Vagina (tissue), 2 donors: ENCODE results near the gene AMER3. TPM values are rescaled to one million over a fixed set of nuclear protein-coding genes. Genes with fewer than 3 reads are reported as not detected.

ENCODE experiments used
- DNase-seq, 2 donors: peaks; one replicate each; pipeline ENCODE4 v3.0.0-alpha.2; 2017; ENCODE audit errors: extremely low spot score in 2 of 2
- H3K27ac ChIP-seq: fragments of 200-600 bp; sonication (generic); one replicate; pipeline ENCODE4 v1.5.1; 2019
- H3K27me3 ChIP-seq: fragments of 200-600 bp; sonication (generic); one replicate; pipeline ENCODE4 v1.5.1; 2019
- H3K36me3 ChIP-seq, 2 donors: fragments of 200-600 bp; sonication (generic); one replicate each; pipeline ENCODE4 v1.5.1; 2017 to 2019
- H3K4me1 ChIP-seq: fragments of 200-600 bp; sonication (generic); one replicate; pipeline ENCODE4 v1.5.1; 2019
- H3K4me3 ChIP-seq, 2 donors: fragments of 200-600 bp; sonication (generic); 1 replicate in 1 of 2; 2 replicates in 1 of 2; pipeline ENCODE4 v1.5.1; 2016 to 2019
- H3K9me3 ChIP-seq: fragments of 200-600 bp; sonication (generic); one replicate; pipeline ENCODE4 v1.5.1; 2019
- POLR2A ChIP-seq, 2 donors: fragments of 450-650 bp; IDR thresholded peaks; one replicate each; pipeline ENCODE4 v1.6.1; 2017; ENCODE audit warnings: antibody characterized with exemption in 2 of 2, mild to moderate bottlenecking in 2 of 2, moderate library complexity in 2 of 2
- POLR2AphosphoS5 ChIP-seq, 2 donors: sonication (generic); formaldehyde crosslinking; IDR thresholded peaks; one replicate each; pipeline ENCODE4 v1.9.0; 2017; ENCODE audit warnings: antibody characterized with exemption in 2 of 2, mild to moderate bottlenecking in 2 of 2, low read depth in 1 of 2; ENCODE audit not compliant: insufficient read depth in 1 of 2
- intact Hi-C: fragments of 100-400 bp; cut with DNase I; formaldehyde crosslinking; loops from one replicate; pipeline ENCODE4 v1.15.1; 2023
- total RNA-seq: library from RNA; depleted of rRNA; stranded (reverse); fragments of >200 nt; gene quantifications from one replicate; pipeline ENCODE4 v1.2.3, GENCODE V29; 2016
- TF ChIP-seq, protein P1 (sequence below), 3 experiments: fragments of 450-650 bp in 2 of 3; fragments of 200-600 bp in 1 of 3; sonication (generic) in 1 of 3; IDR thresholded peaks; one replicate each; pipeline ENCODE4 v1.5.1; 2017 to 2019; ENCODE audit warnings: antibody characterized with exemption in 3 of 3, mild to moderate bottlenecking in 2 of 3, moderate library complexity in 2 of 3

Gene AMER3
- total RNA-seq, 1 donor from 2014 or later: not detected

- intact Hi-C loops: no loop called here
- TF ChIP-seq, protein P1, sequence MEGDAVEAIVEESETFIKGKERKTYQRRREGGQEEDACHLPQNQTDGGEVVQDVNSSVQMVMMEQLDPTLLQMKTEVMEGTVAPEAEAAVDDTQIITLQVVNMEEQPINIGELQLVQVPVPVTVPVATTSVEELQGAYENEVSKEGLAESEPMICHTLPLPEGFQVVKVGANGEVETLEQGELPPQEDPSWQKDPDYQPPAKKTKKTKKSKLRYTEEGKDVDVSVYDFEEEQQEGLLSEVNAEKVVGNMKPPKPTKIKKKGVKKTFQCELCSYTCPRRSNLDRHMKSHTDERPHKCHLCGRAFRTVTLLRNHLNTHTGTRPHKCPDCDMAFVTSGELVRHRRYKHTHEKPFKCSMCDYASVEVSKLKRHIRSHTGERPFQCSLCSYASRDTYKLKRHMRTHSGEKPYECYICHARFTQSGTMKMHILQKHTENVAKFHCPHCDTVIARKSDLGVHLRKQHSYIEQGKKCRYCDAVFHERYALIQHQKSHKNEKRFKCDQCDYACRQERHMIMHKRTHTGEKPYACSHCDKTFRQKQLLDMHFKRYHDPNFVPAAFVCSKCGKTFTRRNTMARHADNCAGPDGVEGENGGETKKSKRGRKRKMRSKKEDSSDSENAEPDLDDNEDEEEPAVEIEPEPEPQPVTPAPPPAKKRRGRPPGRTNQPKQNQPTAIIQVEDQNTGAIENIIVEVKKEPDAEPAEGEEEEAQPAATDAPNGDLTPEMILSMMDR (IDR thresholded peaks at IDR 0.05): no peak
- no peak for TF ChIP-seq POLR2AphosphoS5 (IDR thresholded peaks at IDR 0.05; ENCODE audit: insufficient read depth in 1 of 2, low read depth in 1 of 2)
- no peak for TF ChIP-seq POLR2A (IDR thresholded peaks at IDR 0.05)
- Histone ChIP-seq H3K4me3 (no peak overlapping the region), H3K4me1 (no peaks in the 10 kb centered on the region), H3K27me3 (no peaks in the 10 kb centered on the region), H3K9me3 (no peaks in the 10 kb centered on the region), H3K36me3 (no peaks in the 10 kb centered on the region), H3K27ac (no peak overlapping the region)
- DNase-seq: no peak
Measured at GRCh38 chr2:130768191-130768855, 13.0 kb downstream of the AMER3 start.

- intact Hi-C loops: no loop called here
- no peak overlapping the region for H3K27ac ChIP-seq
Measured at GRCh38 chr2:130769343-130769907, 14.1 kb downstream of the AMER3 start.

GRCh38 chr2:130776550-130776949 lies 21.2 kb downstream of the AMER3 start:
- Histone ChIP-seq H3K27ac (no peak overlapping the region), H3K4me3 (no peak overlapping the region), H3K4me1 (no peaks in the 10 kb centered on the region), H3K36me3 (no peaks in the 10 kb centered on the region), H3K27me3 (no peaks in the 10 kb centered on the region), H3K9me3 (no peaks in the 10 kb centered on the region)
- DNase-seq: no peak
- TF ChIP-seq POLR2A (IDR thresholded peaks at IDR 0.05) (no peak), POLR2AphosphoS5 (IDR thresholded peaks at IDR 0.05; ENCODE audit: insufficient read depth in 1 of 2, low read depth in 1 of 2) (no peak)
- TF ChIP-seq, protein P1 (IDR thresholded peaks at IDR 0.05): no peak
- intact Hi-C loops: no loop called here

More at GRCh38 chr2:130769343-130769907, 14.1 kb downstream of the AMER3 start:
- TF ChIP-seq POLR2AphosphoS5 (IDR thresholded peaks at IDR 0.05; ENCODE audit: insufficient read depth in 1 of 2, low read depth in 1 of 2) (no peak), POLR2A (IDR thresholded peaks at IDR 0.05) (no peak)
- TF ChIP-seq, protein P1 (IDR thresholded peaks at IDR 0.05): no peak
- no peak overlapping the region for H3K4me3 ChIP-seq
- no peaks in the 10 kb centered on the region for H3K9me3 ChIP-seq
- DNase-seq: no peak
- no peaks in the 10 kb centered on the region for H3K27me3 ChIP-seq
- no peaks in the 10 kb centered on the region for H3K36me3 ChIP-seq
- no peaks in the 10 kb centered on the region for H3K4me1 ChIP-seq

DNA sequence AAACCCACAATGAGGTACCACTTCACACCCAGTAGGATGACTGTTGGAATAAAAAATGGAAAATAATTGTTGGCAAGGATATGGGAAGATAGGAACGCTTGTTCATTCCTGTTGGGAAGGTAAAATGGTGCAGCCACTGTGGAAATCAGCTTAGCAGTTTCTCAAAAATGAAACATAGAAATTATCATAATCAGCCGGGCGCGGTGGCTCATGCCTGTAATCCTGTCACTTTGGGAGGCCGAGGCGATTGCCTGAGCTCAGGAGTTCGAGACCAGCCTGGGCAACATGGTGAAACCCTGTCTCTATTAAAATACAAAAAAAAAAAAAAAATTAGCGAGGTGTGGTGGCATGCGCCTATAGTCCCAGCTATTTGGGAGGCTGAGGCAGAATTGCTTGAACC lies 23.4 kb downstream of the AMER3 start:
- H3K9me3 ChIP-seq: no peaks in the 10 kb centered on the region
- no peaks in the 10 kb centered on the region for H3K27me3 ChIP-seq
- TF ChIP-seq POLR2A (IDR thresholded peaks at IDR 0.05) (no peak), POLR2AphosphoS5 (IDR thresholded peaks at IDR 0.05; ENCODE audit: insufficient read depth in 1 of 2, low read depth in 1 of 2) (no peak)
- TF ChIP-seq, protein P1 (IDR thresholded peaks at IDR 0.05): no peak
- H3K4me1 ChIP-seq: no peaks in the 10 kb centered on the region
- intact Hi-C loops: no loop called here
- H3K4me3 ChIP-seq: no peak overlapping the region
- no peak overlapping the region for H3K27ac ChIP-seq
- H3K36me3 ChIP-seq: no peaks in the 10 kb centered on the region
- no peak for DNase-seq

GRCh38 chr2:130785466-130786055 lies 30.2 kb downstream of the AMER3 start:
- H3K27me3 ChIP-seq: no peaks in the 10 kb centered on the region
- TF ChIP-seq, protein P1 (IDR thresholded peaks at IDR 0.05): no peak
- TF ChIP-seq POLR2AphosphoS5 (IDR thresholded peaks at IDR 0.05; ENCODE audit: insufficient read depth in 1 of 2, low read depth in 1 of 2) (no peak), POLR2A (IDR thresholded peaks at IDR 0.05) (no peak)
- no peak overlapping the region for H3K27ac ChIP-seq
- no peaks in the 10 kb centered on the region for H3K36me3 ChIP-seq
- H3K4me3 ChIP-seq: no peak overlapping the region
- no peaks in the 10 kb centered on the region for H3K4me1 ChIP-seq
- intact Hi-C loops: no loop called here
- no peaks in the 10 kb centered on the region for H3K9me3 ChIP-seq
- no peak for DNase-seq
